WERI-Rb-1 (cell line): ENCODE data around the gene TPP1.

Source experiments
- DNase-seq: peaks from one replicate; pipeline ENCODE4 v3.0.0-alpha.2; 2020
- H3K27ac ChIP-seq: fragments of 250-450 bp; sonication (Bioruptor Pico); 2 replicates; pipeline ENCODE4 v1.5.1; 2020; ENCODE audit warnings: mild to moderate bottlenecking, moderate library complexity
- H3K27me3 ChIP-seq: fragments of 250-450 bp; sonication (Bioruptor Pico); 2 replicates; pipeline ENCODE4 v1.5.1; 2021; ENCODE audit warnings: mild to moderate bottlenecking, low read depth, moderate library complexity; ENCODE audit not compliant: insufficient read depth, severe bottlenecking
- H3K36me3 ChIP-seq: fragments of 250-450 bp; sonication (Bioruptor Pico); 2 replicates; pipeline ENCODE4 v1.5.1; 2020; ENCODE audit warnings: mild to moderate bottlenecking, moderate library complexity
- H3K4me3 ChIP-seq: 2 replicates; pipeline ENCODE4 v1.5.1; 2011; ENCODE audit warnings: low read depth, mild to moderate bottlenecking, control low read depth, low read length
- H3K9me3 ChIP-seq: fragments of 250-450 bp; sonication (Bioruptor Pico); 2 replicates; pipeline ENCODE4 v1.5.1; 2021; ENCODE audit warnings: mild to moderate bottlenecking, moderate library complexity; ENCODE audit not compliant: severe bottlenecking
- CTCF ChIP-seq: IDR thresholded peaks from 2 replicates; pipeline ENCODE4 v1.5.1; 2011; ENCODE audit warnings: low read depth, mild to moderate bottlenecking, control low read depth, inconsistent platforms, low read length

The TPP1 gene

GRCh38 chr11:6604790-6605189 is 14.4 kb downstream of the TPP1 start:
- Histone ChIP-seq H3K27ac (peak overlapping the region; percentile 82), H3K27me3 (no peaks in the 10 kb centered on the region), H3K9me3 (no peaks in the 10 kb centered on the region), H3K4me3 (peak overlapping the region; percentile 90), H3K36me3 (peaks cover 50% of the 10 kb centered on the region)
- no peak for DNase-seq
- TF ChIP-seq CTCF = no peak

GRCh38 chr11:6604081-6604626 is 15.1 kb downstream of the TPP1 start:
- TF ChIP-seq CTCF = 0 out of 2 replicates have a peak, but pooled peaks have one; percentile 12

GRCh38 chr11:6603287-6604080 is 15.7 kb downstream of the TPP1 start, which contains the start of the genes ILK and RRP8:
Gene ILK (plus strand): TSS chr11:6603774. CDS start chr11:6604272, 498 bp downstream.
Gene RRP8 (minus strand): TSS chr11:6603616. CDS start chr11:6603502, 114 bp downstream.
- 0 out of 2 replicates have a peak, but pooled peaks have one; percentile 5 for TF ChIP-seq CTCF
- H3K9me3 ChIP-seq = no peaks in the 10 kb centered on the region
- peaks cover 50% of the 10 kb centered on the region for H3K36me3 ChIP-seq
- peak within 1 kb of the TSS; percentile 82 for H3K27ac ChIP-seq
- peak within 1 kb of the TSS; percentile 90 for H3K4me3 ChIP-seq
- DNase-seq = peak; percentile 89
- no peaks in the 10 kb centered on the region for H3K27me3 ChIP-seq

More at GRCh38 chr11:6604081-6604626, 15.1 kb downstream of the TPP1 start:
- H3K4me3 ChIP-seq = peak overlapping the region; percentile 90
- H3K9me3 ChIP-seq = no peaks in the 10 kb centered on the region
- H3K27ac ChIP-seq = peak overlapping the region; percentile 82
- no peaks in the 10 kb centered on the region for H3K27me3 ChIP-seq
- peak; percentile 60 for DNase-seq
- peaks cover 50% of the 10 kb centered on the region for H3K36me3 ChIP-seq

- no peaks in the 10 kb centered on the region for H3K9me3 ChIP-seq
- no peak for DNase-seq
- peaks cover 43% of the 10 kb centered on the region for H3K36me3 ChIP-seq
- H3K27ac ChIP-seq = no peak overlapping the region
- no peaks in the 10 kb centered on the region for H3K27me3 ChIP-seq
- TF ChIP-seq CTCF = no peak
- peak overlapping the region; percentile 90 for H3K4me3 ChIP-seq
These were observed 16.9 kb downstream of the TPP1 start for GRCh38 chr11:6602096-6602940.

- no peak overlapping the region for H3K4me3 ChIP-seq
- H3K9me3 ChIP-seq = no peaks in the 10 kb centered on the region
- no peak for TF ChIP-seq CTCF
- H3K36me3 ChIP-seq = peaks cover 41% of the 10 kb centered on the region
- H3K27ac ChIP-seq = no peak overlapping the region
- no peaks in the 10 kb centered on the region for H3K27me3 ChIP-seq
- no peak for DNase-seq
These were observed 18.2 kb downstream of the TPP1 start for GRCh38 chr11:6601041-6601461.
